22Rv1 (cell line): ENCODE measurements around the gene BLTP3A.

Source experiments
- ZFX ChIP-seq: fragments of 450-650 bp; IDR thresholded peaks from 2 replicates; pipeline ENCODE4 v1.6.1; 2017; ENCODE audit warnings: antibody characterized with exemption, borderline replicate concordance
- TF ChIP-seq, protein P1 (sequence below): fragments of 450-650 bp; IDR thresholded peaks from 2 replicates; pipeline ENCODE4 v1.5.1; 2017; ENCODE audit warnings: mild to moderate bottlenecking

DNA sequence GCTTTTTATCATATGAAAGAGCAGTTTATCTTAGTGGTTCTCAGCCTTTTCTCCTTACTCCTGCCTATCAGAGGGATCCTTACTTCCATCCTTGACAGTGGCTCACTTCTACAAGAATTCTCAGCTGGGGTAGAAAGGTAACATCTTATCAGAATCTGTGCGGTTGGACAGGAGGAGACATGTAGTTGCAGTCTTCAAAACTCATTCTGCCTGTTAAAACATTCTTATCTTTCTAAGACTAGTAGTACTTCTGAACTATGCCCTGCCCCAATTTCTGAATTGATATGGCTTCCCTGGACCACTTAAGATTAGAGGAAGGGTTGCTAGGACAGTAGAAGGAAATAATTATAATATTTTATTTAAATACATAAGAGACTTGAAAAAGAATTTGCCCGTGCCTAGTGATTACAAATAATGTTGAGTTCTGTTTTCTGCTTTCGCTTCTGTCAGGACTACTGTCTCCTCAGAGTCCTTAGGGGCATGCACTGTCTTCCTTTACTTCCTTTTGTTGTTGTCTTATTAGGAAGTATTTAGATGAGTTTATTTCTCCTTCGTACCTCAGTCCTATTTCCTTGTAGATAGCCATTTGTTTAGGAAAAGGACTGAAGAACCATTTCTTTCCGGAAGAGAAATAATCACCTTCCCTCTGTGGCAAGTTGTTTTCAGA lies 24.9 kb downstream of the BLTP3A start:
- TF ChIP-seq, protein P1, sequence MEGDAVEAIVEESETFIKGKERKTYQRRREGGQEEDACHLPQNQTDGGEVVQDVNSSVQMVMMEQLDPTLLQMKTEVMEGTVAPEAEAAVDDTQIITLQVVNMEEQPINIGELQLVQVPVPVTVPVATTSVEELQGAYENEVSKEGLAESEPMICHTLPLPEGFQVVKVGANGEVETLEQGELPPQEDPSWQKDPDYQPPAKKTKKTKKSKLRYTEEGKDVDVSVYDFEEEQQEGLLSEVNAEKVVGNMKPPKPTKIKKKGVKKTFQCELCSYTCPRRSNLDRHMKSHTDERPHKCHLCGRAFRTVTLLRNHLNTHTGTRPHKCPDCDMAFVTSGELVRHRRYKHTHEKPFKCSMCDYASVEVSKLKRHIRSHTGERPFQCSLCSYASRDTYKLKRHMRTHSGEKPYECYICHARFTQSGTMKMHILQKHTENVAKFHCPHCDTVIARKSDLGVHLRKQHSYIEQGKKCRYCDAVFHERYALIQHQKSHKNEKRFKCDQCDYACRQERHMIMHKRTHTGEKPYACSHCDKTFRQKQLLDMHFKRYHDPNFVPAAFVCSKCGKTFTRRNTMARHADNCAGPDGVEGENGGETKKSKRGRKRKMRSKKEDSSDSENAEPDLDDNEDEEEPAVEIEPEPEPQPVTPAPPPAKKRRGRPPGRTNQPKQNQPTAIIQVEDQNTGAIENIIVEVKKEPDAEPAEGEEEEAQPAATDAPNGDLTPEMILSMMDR, result no peak
- TF ChIP-seq ZFX, result no peak
